Measurements from ENCODE around the gene OR5AC2. TPM values are rescaled to one million over a fixed set of nuclear protein-coding genes. Genes with fewer than 3 reads are reported as not detected.

OR5AC2 gene
- polyA plus RNA-seq, 1 of the 3 experiments (the other 2 are of a cell fraction): not detected

GRCh38 chr3:98057631-98058030, 29.3 kb upstream of the OR5AC2 start:
- WGBS (ENCODE audit: low lambda C conversion rate): 6% methylated on average over 1 of the region's 1 CpG

GRCh38 chr3:98058244-98058960, 28.6 kb upstream of the OR5AC2 start:
- H3K9ac ChIP-seq: no peak overlapping the region
- no peaks in the 10 kb centered on the region for H3F3A ChIP-seq (replicated peaks; ENCODE audit: insufficient read depth)
- no peaks in the 10 kb centered on the region for H3K27me3 ChIP-seq (ENCODE audit: insufficient read depth)
- H2AFZ ChIP-seq (ENCODE audit: low read depth): no peak overlapping the region
- 2% methylated on average over 7 of the region's 7 CpGs for WGBS (ENCODE audit: low lambda C conversion rate)
- no peaks in the 10 kb centered on the region for H3K9me3 ChIP-seq
- no peak overlapping the region for H3K4me2 ChIP-seq
- no peak for DNase-seq
- H3K9me2 ChIP-seq: no peaks in the 10 kb centered on the region
- no peaks in the 10 kb centered on the region for H3K79me2 ChIP-seq (ENCODE audit: insufficient read depth)
- no peaks in the 10 kb centered on the region for H4K20me1 ChIP-seq (ENCODE audit: insufficient read depth)
- ChIA-PET POLR2A (no interaction called here), CTCF (no interaction called here)
- H3K27ac ChIP-seq (ENCODE audit: low read depth in 2 of 2, low read length in 1 of 2): no peak overlapping the region
- no peaks in the 10 kb centered on the region for H3K36me3 ChIP-seq (replicated peaks in 1 of 2; ENCODE audit: control insufficient read depth in 1 of 2, insufficient read depth in 2 of 2, low read length in 1 of 2)
- no peak for TF ChIP-seq FOSL2 (IDR thresholded peaks at IDR 0.05; ENCODE audit: borderline replicate concordance, low read depth)
- no peak for TF ChIP-seq JUND (IDR thresholded peaks at IDR 0.05)
- no peak for TF ChIP-seq TCF12 (IDR thresholded peaks at IDR 0.05)
- no peak for TF ChIP-seq NFIC (IDR thresholded peaks at IDR 0.05; ENCODE audit: borderline replicate concordance)
- TF ChIP-seq RCOR1 (IDR thresholded peaks at IDR 0.05; ENCODE audit: low read length): no peak
- TF ChIP-seq EP300 (IDR thresholded peaks at IDR 0.05; ENCODE audit: borderline replicate concordance in 1 of 2, low read depth in 1 of 2, low read length in 1 of 2): no peak
- TF ChIP-seq MXI1 (IDR thresholded peaks at IDR 0.05; ENCODE audit: low read depth, low read length): no peak
- no peak for TF ChIP-seq SIN3A (IDR thresholded peaks at IDR 0.05; ENCODE audit: borderline replicate concordance, low read depth, low read length)
- no peak for TF ChIP-seq FOXJ3 (CRISPR knock-in tag; IDR thresholded peaks at IDR 0.05)
- no peak for TF ChIP-seq ELF1 (IDR thresholded peaks at IDR 0.05)
- no peak for TF ChIP-seq RAD21 (IDR thresholded peaks at IDR 0.05; ENCODE audit: low read length)
- no peaks in the 10 kb centered on the region for H3K4me1 ChIP-seq (ENCODE audit: control insufficient read depth in 1 of 2, insufficient read depth in 2 of 2, low read depth in 1 of 2, low read length in 1 of 2)
- no peak overlapping the region for H3K4me3 ChIP-seq (ENCODE audit: low read depth in 2 of 2, low read length in 1 of 2)

More at GRCh38 chr3:98057631-98058030, 29.3 kb upstream of the OR5AC2 start:
- TF ChIP-seq FOSL2 (IDR thresholded peaks at IDR 0.05; ENCODE audit: borderline replicate concordance, low read depth): no peak
- no peak for TF ChIP-seq EP300 (IDR thresholded peaks at IDR 0.05; ENCODE audit: borderline replicate concordance in 1 of 2, low read depth in 1 of 2, low read length in 1 of 2)
- TF ChIP-seq USF2 (IDR thresholded peaks at IDR 0.05; ENCODE audit: borderline replicate concordance, low read depth, low read length): no peak
- no peak for TF ChIP-seq EZH2phosphoT487 (IDR thresholded peaks at IDR 0.05; ENCODE audit: borderline replicate concordance, low read depth)
- TF ChIP-seq IRF3 (IDR thresholded peaks at IDR 0.05; ENCODE audit: low read depth, low read length): no peak
- no peak for TF ChIP-seq RAD21 (IDR thresholded peaks at IDR 0.05; ENCODE audit: low read length)
- TF ChIP-seq RFX5 (IDR thresholded peaks at IDR 0.05; ENCODE audit: low read length): no peak
- TF ChIP-seq POLR2AphosphoS5 (IDR thresholded peaks at IDR 0.05; ENCODE audit: low read depth, low read length): no peak
- TF ChIP-seq NFIC (IDR thresholded peaks at IDR 0.05; ENCODE audit: borderline replicate concordance): no peak
- TF ChIP-seq TCF12 (IDR thresholded peaks at IDR 0.05): no peak
- no peak for TF ChIP-seq TAF1 (IDR thresholded peaks at IDR 0.05; ENCODE audit: borderline replicate concordance, low read depth, low read length)
- no peak for TF ChIP-seq PBX3 (IDR thresholded peaks at IDR 0.05)
- no peak for TF ChIP-seq RCOR1 (IDR thresholded peaks at IDR 0.05; ENCODE audit: low read length)
- TF ChIP-seq MEF2A (IDR thresholded peaks at IDR 0.05; ENCODE audit: borderline replicate concordance, low read depth): no peak
- no peak for TF ChIP-seq RXRA (IDR thresholded peaks at IDR 0.05; ENCODE audit: borderline replicate concordance, low read depth)
- CTCF ChIA-PET: no interaction called here
- H3K4me2 ChIP-seq: no peak overlapping the region
- H3K36me3 ChIP-seq (replicated peaks in 1 of 2; ENCODE audit: control insufficient read depth in 1 of 2, insufficient read depth in 2 of 2, low read length in 1 of 2): no peaks in the 10 kb centered on the region
- no peaks in the 10 kb centered on the region for H3F3A ChIP-seq (replicated peaks; ENCODE audit: insufficient read depth)
- H3K4me3 ChIP-seq (ENCODE audit: low read depth in 2 of 2, low read length in 1 of 2): no peak overlapping the region
- no peak overlapping the region for H2AFZ ChIP-seq (ENCODE audit: low read depth)
- no peaks in the 10 kb centered on the region for H3K4me1 ChIP-seq (ENCODE audit: control insufficient read depth in 1 of 2, insufficient read depth in 2 of 2, low read depth in 1 of 2, low read length in 1 of 2)
- no peak for DNase-seq
- H3K9ac ChIP-seq: no peak overlapping the region
- no peaks in the 10 kb centered on the region for H4K20me1 ChIP-seq (ENCODE audit: insufficient read depth)
- no peaks in the 10 kb centered on the region for H3K9me3 ChIP-seq
- H3K79me2 ChIP-seq (ENCODE audit: insufficient read depth): no peaks in the 10 kb centered on the region
- POLR2A ChIA-PET: no interaction called here
- no peaks in the 10 kb centered on the region for H3K27me3 ChIP-seq (ENCODE audit: insufficient read depth)
- no peak overlapping the region for H3K27ac ChIP-seq (ENCODE audit: low read depth in 2 of 2, low read length in 1 of 2)
- no peaks in the 10 kb centered on the region for H3K9me2 ChIP-seq

Measured in SK-N-SH (cell line).